ENCODE data around the gene ARAP1. TPM values are rescaled to one million over a fixed set of nuclear protein-coding genes. Genes with fewer than 3 reads are reported as not detected.

Gene ARAP1
- total and polyA plus RNA-seq, 2 of the 8 experiments (the other 6 are each of a cell fraction or from before 2014, with no cell fraction given): 25.7 to 61.6 TPM

DNA sequence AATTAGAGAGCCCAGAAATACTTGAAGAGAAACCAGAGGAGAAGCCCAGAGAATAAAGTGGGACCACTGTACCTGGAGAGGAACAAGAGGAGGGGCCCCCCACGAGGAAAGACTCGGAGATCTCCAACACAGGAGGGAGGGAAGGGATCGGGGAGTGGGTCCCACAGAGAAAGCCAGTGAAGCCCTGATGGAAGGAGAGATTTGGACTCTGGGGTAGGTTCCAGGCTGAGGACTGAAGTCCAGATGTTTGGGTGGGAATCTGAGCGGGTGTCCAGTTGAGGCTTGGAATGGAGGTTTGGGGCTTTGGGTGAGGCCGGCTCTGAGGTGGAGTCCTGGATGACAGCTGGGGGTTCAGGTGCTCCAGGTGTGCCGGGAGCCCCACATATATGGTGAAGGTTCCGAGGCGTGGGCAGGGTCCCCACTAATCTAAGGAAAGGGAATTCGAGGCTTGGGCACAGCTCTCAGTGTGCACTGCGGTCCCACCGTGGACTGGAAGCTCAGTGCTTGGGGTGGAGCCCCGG lies 110.6 kb downstream of the ARAP1 start:
- ChIA-PET CTCF (ENCODE audit: partially characterized antibody) (interaction anchor here (0.6 to 39.6 kb wide), 9 partner anchors 9 to 52 kb away, joined by 3 to 624 read pairs (median 4); no protein-coding TSS in a partner anchor), POLR2A (ENCODE audit: partially characterized antibody) (interaction anchor here (0.6 kb wide), 1 partner anchor 149 kb away, joined by 4 read pairs; no protein-coding TSS in a partner anchor)
- Histone ChIP-seq H3K23ac (ENCODE audit: insufficient read length) (no peak overlapping the region), H3K36me3 (ENCODE audit: control insufficient read depth in 2 of 4, insufficient read depth in 4 of 4, low read length in 3 of 4) (no peaks in the 10 kb centered on the region), H3K4ac (replicated peaks; ENCODE audit: insufficient read length, low read depth, low read length) (no peak overlapping the region), H2BK120ac (replicated peaks; ENCODE audit: low read depth, low read length) (no peak overlapping the region), H3K4me2 (ENCODE audit: insufficient read depth in 1 of 2, low read depth in 2 of 2, low read length in 2 of 2) (peak overlapping the region; percentile 58 to 69), H4K91ac (replicated peaks; ENCODE audit: insufficient read length, low read length) (no peak overlapping the region), H3K79me1 (ENCODE audit: low read depth, low read length) (no peaks in the 10 kb centered on the region), H3K14ac (ENCODE audit: insufficient read length) (no peak overlapping the region), H2BK5ac (ENCODE audit: low read depth, low read length) (no peak overlapping the region), H3K4me3 (ENCODE audit: extremely low read depth in 1 of 4, insufficient read depth in 2 of 4, low read depth in 3 of 4, low read length in 4 of 4) (peak overlapping the region in 3 of 4 experiments; percentile 32 to 60 (median 32); a peak in 5 of 8 replicates), H3K18ac (ENCODE audit: extremely low read depth, low read length) (no peak overlapping the region), H3K79me2 (ENCODE audit: control insufficient read depth in 1 of 2, insufficient read depth in 2 of 2, low read length in 2 of 2) (no peaks in the 10 kb centered on the region), H4K8ac (ENCODE audit: extremely low read depth, insufficient read depth, low read length) (peak overlapping the region; percentile 57; the same call in 1 of the 2 replicates), H2AFZ (ENCODE audit: low read length) (no peak overlapping the region), H3K9me3 (ENCODE audit: insufficient read depth in 2 of 2, low read depth in 1 of 2, low read length in 1 of 2) (no peaks in the 10 kb centered on the region), H4K5ac (ENCODE audit: insufficient read length, low read depth, low read length) (no peak overlapping the region), H3K27ac (ENCODE audit: low read depth, low read length) (no peak overlapping the region), H2BK20ac (ENCODE audit: low read length) (no peak overlapping the region), H2BK15ac (ENCODE audit: low read length) (no peak overlapping the region), H3K4me1 (replicated peaks in 1 of 4; ENCODE audit: control insufficient read depth in 3 of 4, insufficient read depth in 4 of 4, low read length in 3 of 4) (peaks cover 0 to 11% (median 4%) of the 10 kb centered on the region in 4 experiments; a peak in 5 of 7 replicates), H4K20me1 (replicated peaks in 1 of 2; ENCODE audit: control insufficient read depth in 1 of 2, insufficient read depth in 2 of 2, low read length in 2 of 2) (peaks cover 0 to 7% of the 10 kb centered on the region in 2 experiments), H2BK12ac (ENCODE audit: low read depth, low read length) (no peak overlapping the region), H3K56ac (replicated peaks; ENCODE audit: insufficient read length, low read depth, low read length) (no peak overlapping the region), H3K27me3 (replicated peaks in 1 of 4; ENCODE audit: control insufficient read depth in 3 of 4, extremely low read depth in 1 of 4, insufficient read depth in 3 of 4, low read length in 3 of 4) (peaks cover 16 to 49% (median 37%) of the 10 kb centered on the region in 4 experiments), H3K23me2 (ENCODE audit: low read depth, low read length) (peaks cover 10% of the 10 kb centered on the region; the same call in 1 of the 2 replicates), H3K9ac (replicated peaks in 1 of 4; ENCODE audit: extremely low read depth in 1 of 4, low read depth in 3 of 4, low read length in 3 of 4) (no peak overlapping the region), H2AK5ac (ENCODE audit: low read depth, low read length) (no peak overlapping the region)
- 62% methylated on average over 12 of the region's 12 CpGs; no CpG with 5 or more reads in 1 of the 2 experiments for WGBS, 2 experiments (ENCODE audit: extremely low coverage in 1 of 2, insufficient coverage in 1 of 2, insufficient read length in 1 of 2, insufficient replicate concordance in 2 of 2, low coverage in 1 of 2, low lambda C conversion rate in 2 of 2, missing lambda C conversion rate in 1 of 2)
- TF ChIP-seq RFX5 (IDR thresholded peaks at IDR 0.05; ENCODE audit: borderline replicate concordance, low read depth, low read length): no peak
- peak; percentile 69 for TF ChIP-seq EZH2 (IDR thresholded peaks at IDR 0.05; ENCODE audit: low read depth, low read length, severe bottlenecking)
- FAIRE-seq (no peak), DNase-seq (ENCODE audit: low read depth in 1 of 2, low spot score in 2 of 2) (no peak)

Measured in H1 (cell line).